Mammary epithelial cell (primary cell): ENCODE data around the gene HECTD1.

Experiments used
- CTCF ChIP-seq, 2 donors: IDR thresholded peaks in 1 of 2; conservative IDR thresholded peaks in 1 of 2; 2 replicates each; pipeline ENCODE4 v1.5.1; 2011 to 2012; ENCODE audit warnings: inconsistent platforms in 2 of 2, low read length in 2 of 2, mild to moderate bottlenecking in 2 of 2, control low read depth in 1 of 2, low read depth in 1 of 2; ENCODE audit not compliant: insufficient read depth in 1 of 2; ENCODE audit errors: extremely low read depth in 1 of 2
- EZH2 ChIP-seq: IDR thresholded peaks from 2 replicates; pipeline ENCODE4 v1.6.1; 2012; ENCODE audit warnings: low read length, inconsistent platforms, borderline replicate concordance

- TF ChIP-seq EZH2 (no peak), CTCF (conservative IDR thresholded peaks at IDR 0.05 in 1 of 2, IDR thresholded peaks at IDR 0.05 in 1 of 2; ENCODE audit: extremely low read depth in 1 of 2, insufficient read depth in 1 of 2, low read depth in 1 of 2, low read length in 2 of 2) (no peak)
Observed at GRCh38 chr14:31133133-31133532, 74.5 kb downstream of the HECTD1 start.
